B cell (primary cell): Measurements from ENCODE around the gene PI4KA.

Experiments used
- CTCF ChIP-seq: fragments of 200-600 bp; IDR thresholded peaks from one replicate; pipeline ENCODE4 v1.8.0; 2022; ENCODE audit warnings: antibody characterized with exemption, mild to moderate bottlenecking
- EZH2 ChIP-seq: IDR thresholded peaks from 2 replicates; pipeline ENCODE4 v1.6.1; 2012; ENCODE audit warnings: borderline replicate concordance, low read depth, mild to moderate bottlenecking, moderate library complexity, low read length; ENCODE audit not compliant: insufficient read depth, poor library complexity, severe bottlenecking

DNA sequence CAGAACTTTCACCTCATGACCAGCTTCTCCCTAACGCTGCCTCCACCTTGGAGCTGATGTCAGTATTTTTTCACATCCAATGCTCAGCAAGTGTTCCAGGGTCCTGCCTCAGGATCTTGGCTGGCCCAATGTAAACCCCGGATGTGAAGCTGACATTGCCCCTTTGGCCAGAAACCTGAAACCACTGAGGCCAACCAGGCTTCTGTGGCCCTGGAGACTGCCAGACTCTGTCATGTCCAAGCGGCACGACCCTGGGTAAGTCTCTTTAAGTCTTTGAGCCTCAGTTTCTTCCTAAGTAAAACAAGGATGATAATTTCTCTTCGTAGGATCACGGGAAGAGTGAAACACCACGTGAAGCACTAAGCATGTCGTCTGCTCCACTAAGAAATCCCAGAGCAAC lies 61.9 kb downstream of the PI4KA start:
- no peak for TF ChIP-seq EZH2
- TF ChIP-seq CTCF: no peak
